ENCODE measurements around the gene IL17RB.

DNA sequence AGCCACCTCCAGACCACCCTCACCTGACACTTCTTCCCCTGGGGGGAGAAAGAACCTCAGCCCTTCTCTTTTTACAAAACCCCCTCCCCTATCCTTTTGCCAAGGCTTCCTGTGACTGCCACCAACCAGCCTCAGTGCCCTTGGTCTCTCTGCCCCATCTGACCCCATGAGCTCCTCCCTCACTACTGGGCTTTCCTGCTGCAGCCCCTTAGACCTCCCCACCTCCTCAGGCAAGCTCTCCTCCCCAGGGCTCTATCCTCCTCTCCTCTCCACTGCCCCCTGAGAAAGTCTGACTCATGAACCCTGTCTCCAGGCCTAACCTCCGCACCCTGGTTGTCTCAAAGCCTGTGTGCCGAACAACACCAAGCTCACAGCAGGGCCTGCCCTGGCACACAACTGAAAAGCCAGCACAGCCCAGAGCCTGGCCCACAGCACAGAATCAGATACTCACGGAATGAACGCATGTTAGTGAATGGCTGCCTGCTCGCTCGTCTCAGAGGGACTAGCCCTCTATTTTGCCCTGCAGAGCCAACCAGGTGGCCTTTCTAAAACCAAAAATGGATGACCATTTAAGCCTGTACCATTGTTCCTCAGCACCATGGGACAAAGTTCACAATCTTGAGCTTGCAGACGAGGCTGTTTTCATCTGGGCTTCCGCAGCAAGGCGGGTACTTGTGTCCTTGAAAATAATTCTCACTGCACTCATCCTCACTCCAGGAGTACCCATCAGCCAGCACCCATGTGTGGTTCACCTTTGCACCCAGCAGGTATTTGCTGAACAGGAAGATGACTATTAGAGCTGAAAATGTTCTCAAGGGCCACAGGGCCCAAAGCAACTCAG lies 1.9 kb upstream of the IL17RB start:
- TF ChIP-seq RFX5 (IDR thresholded peaks at IDR 0.05; ENCODE audit: low read depth, low read length) = no peak
- TF ChIP-seq, protein P1, sequence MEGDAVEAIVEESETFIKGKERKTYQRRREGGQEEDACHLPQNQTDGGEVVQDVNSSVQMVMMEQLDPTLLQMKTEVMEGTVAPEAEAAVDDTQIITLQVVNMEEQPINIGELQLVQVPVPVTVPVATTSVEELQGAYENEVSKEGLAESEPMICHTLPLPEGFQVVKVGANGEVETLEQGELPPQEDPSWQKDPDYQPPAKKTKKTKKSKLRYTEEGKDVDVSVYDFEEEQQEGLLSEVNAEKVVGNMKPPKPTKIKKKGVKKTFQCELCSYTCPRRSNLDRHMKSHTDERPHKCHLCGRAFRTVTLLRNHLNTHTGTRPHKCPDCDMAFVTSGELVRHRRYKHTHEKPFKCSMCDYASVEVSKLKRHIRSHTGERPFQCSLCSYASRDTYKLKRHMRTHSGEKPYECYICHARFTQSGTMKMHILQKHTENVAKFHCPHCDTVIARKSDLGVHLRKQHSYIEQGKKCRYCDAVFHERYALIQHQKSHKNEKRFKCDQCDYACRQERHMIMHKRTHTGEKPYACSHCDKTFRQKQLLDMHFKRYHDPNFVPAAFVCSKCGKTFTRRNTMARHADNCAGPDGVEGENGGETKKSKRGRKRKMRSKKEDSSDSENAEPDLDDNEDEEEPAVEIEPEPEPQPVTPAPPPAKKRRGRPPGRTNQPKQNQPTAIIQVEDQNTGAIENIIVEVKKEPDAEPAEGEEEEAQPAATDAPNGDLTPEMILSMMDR (conservative IDR thresholded peaks at IDR 0.05; ENCODE audit: low read depth, low read length) = no peak
- TF ChIP-seq RCOR1 (IDR thresholded peaks at IDR 0.05; ENCODE audit: insufficient replicate concordance, low read length) = no peak
- TF ChIP-seq BHLHE40 (IDR thresholded peaks at IDR 0.05; ENCODE audit: low read depth, low read length) = no peak
- TF ChIP-seq POLR2A (IDR thresholded peaks at IDR 0.05; ENCODE audit: low read depth, low read length) = no peak
- TF ChIP-seq, protein P2, sequence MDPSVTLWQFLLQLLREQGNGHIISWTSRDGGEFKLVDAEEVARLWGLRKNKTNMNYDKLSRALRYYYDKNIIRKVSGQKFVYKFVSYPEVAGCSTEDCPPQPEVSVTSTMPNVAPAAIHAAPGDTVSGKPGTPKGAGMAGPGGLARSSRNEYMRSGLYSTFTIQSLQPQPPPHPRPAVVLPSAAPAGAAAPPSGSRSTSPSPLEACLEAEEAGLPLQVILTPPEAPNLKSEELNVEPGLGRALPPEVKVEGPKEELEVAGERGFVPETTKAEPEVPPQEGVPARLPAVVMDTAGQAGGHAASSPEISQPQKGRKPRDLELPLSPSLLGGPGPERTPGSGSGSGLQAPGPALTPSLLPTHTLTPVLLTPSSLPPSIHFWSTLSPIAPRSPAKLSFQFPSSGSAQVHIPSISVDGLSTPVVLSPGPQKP (IDR thresholded peaks at IDR 0.05; ENCODE audit: borderline replicate concordance, low read depth, low read length) = no peak
- no peak for TF ChIP-seq SMC3 (IDR thresholded peaks at IDR 0.05; ENCODE audit: low read depth, low read length)

All from IMR-90 (cell line).